Measurements from ENCODE around the gene ACTG1. TPM values are rescaled to one million over a fixed set of nuclear protein-coding genes. Genes with fewer than 3 reads are reported as not detected.

ACTG1 gene
- total RNA-seq, 2 donors from 2014 or later, result 4,489 to 4,790 TPM

- peak overlapping the region; percentile 93 for H3K27ac ChIP-seq
- no peak for DNase-seq
- H3K9ac ChIP-seq (ENCODE audit: low read depth in 2 of 2, low read length in 2 of 2), result peak overlapping the region in 1 of 2 donors; percentile 98
- no peaks in the 10 kb centered on the region for H3K27me3 ChIP-seq
- peaks cover 5% of the 10 kb centered on the region for H3K4me1 ChIP-seq
- no peaks in the 10 kb centered on the region for H3K9me3 ChIP-seq
- intact Hi-C loops (cut with DNase I), result no loop called here
- H3K4me3 ChIP-seq, result peak overlapping the region; percentile 72
- H3K36me3 ChIP-seq, result peaks cover 16% of the 10 kb centered on the region
- TF ChIP-seq CTCF (IDR thresholded peaks at IDR 0.05), result no peak
Measured at GRCh38 chr17:81508639-81509206, 3.9 kb downstream of the ACTG1 start.

GRCh38 chr17:81503619-81504018, 9.0 kb downstream of the ACTG1 start:
- intact Hi-C loops (cut with DNase I), result no loop called here
- no peak for DNase-seq
- H3K27ac ChIP-seq, result no peak overlapping the region
- no peak for TF ChIP-seq CTCF (IDR thresholded peaks at IDR 0.05)
- H3K27me3 ChIP-seq, result no peaks in the 10 kb centered on the region
- H3K4me3 ChIP-seq, result no peak overlapping the region
- H3K4me1 ChIP-seq, result no peaks in the 10 kb centered on the region
- H3K9ac ChIP-seq (ENCODE audit: low read depth in 2 of 2, low read length in 2 of 2), result no peak overlapping the region
- no peaks in the 10 kb centered on the region for H3K36me3 ChIP-seq
- H3K9me3 ChIP-seq, result no peaks in the 10 kb centered on the region

- Histone ChIP-seq H3K4me3 (no peak overlapping the region), H3K27me3 (no peaks in the 10 kb centered on the region), H3K9ac (ENCODE audit: low read depth in 2 of 2, low read length in 2 of 2) (no peak overlapping the region), H3K9me3 (no peaks in the 10 kb centered on the region), H3K4me1 (no peaks in the 10 kb centered on the region), H3K27ac (no peak overlapping the region), H3K36me3 (no peaks in the 10 kb centered on the region)
- no peak for DNase-seq
- intact Hi-C loops (cut with DNase I), result no loop called here
- no peak for TF ChIP-seq CTCF (IDR thresholded peaks at IDR 0.05)
Measured at GRCh38 chr17:81502471-81503017, 10.1 kb downstream of the ACTG1 start.

GRCh38 chr17:81500047-81500446, 12.6 kb downstream of the ACTG1 start:
- Histone ChIP-seq H3K4me1 (no peaks in the 10 kb centered on the region), H3K27me3 (no peaks in the 10 kb centered on the region), H3K27ac (no peak overlapping the region), H3K4me3 (no peak overlapping the region), H3K9me3 (no peaks in the 10 kb centered on the region), H3K9ac (ENCODE audit: low read depth in 2 of 2, low read length in 2 of 2) (no peak overlapping the region), H3K36me3 (no peaks in the 10 kb centered on the region)
- no peak for TF ChIP-seq CTCF (IDR thresholded peaks at IDR 0.05)
- no peak for DNase-seq
- intact Hi-C loops (cut with DNase I), result no loop called here

GRCh38 chr17:81499601-81499970, 13.0 kb downstream of the ACTG1 start:
- Histone ChIP-seq H3K4me3 (no peak overlapping the region), H3K9me3 (no peaks in the 10 kb centered on the region), H3K9ac (ENCODE audit: low read depth in 2 of 2, low read length in 2 of 2) (no peak overlapping the region), H3K27me3 (no peaks in the 10 kb centered on the region), H3K4me1 (no peaks in the 10 kb centered on the region), H3K36me3 (no peaks in the 10 kb centered on the region), H3K27ac (no peak overlapping the region)
- DNase-seq, result no peak
- TF ChIP-seq CTCF (IDR thresholded peaks at IDR 0.05), result no peak
- intact Hi-C loops (cut with DNase I), result no loop called here

Measured in colonic mucosa (tissue), 4 donors.